DOHH2 (cell line): Measurements from ENCODE around the gene WDR91.

ENCODE experiments used
- EZH2phosphoT487 ChIP-seq: fragments of 200-600 bp; sonication (generic); IDR thresholded peaks from 2 replicates; pipeline ENCODE4 v1.6.1; 2017; ENCODE audit warnings: borderline replicate concordance, mild to moderate bottlenecking, antibody characterized with exemption, low read length, moderate library complexity, mixed read lengths
- TF ChIP-seq, protein P1 (sequence below): fragments of 200-600 bp; sonication (generic); IDR thresholded peaks from one replicate; pipeline ENCODE4 v1.5.1; 2014; ENCODE audit warnings: antibody characterized with exemption, mild to moderate bottlenecking, low read depth, low read length; ENCODE audit not compliant: poor library complexity, severe bottlenecking

DNA sequence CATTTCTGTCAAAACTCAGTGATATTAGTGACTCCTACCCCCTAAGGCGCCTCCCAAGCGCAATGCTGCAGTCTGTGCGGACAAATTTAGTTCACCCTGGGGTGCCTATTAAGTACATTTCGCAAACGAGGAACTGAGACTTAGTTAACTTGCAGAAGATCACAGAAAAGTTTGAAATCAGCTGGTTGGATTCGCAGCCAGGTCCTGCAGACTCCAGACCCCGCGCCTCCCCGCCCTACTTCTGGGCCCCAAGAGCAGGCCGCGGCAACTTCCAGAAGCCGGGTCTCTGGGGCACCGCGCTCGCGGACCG is 41.4 kb downstream of the WDR91 start:
- TF ChIP-seq, protein P1, sequence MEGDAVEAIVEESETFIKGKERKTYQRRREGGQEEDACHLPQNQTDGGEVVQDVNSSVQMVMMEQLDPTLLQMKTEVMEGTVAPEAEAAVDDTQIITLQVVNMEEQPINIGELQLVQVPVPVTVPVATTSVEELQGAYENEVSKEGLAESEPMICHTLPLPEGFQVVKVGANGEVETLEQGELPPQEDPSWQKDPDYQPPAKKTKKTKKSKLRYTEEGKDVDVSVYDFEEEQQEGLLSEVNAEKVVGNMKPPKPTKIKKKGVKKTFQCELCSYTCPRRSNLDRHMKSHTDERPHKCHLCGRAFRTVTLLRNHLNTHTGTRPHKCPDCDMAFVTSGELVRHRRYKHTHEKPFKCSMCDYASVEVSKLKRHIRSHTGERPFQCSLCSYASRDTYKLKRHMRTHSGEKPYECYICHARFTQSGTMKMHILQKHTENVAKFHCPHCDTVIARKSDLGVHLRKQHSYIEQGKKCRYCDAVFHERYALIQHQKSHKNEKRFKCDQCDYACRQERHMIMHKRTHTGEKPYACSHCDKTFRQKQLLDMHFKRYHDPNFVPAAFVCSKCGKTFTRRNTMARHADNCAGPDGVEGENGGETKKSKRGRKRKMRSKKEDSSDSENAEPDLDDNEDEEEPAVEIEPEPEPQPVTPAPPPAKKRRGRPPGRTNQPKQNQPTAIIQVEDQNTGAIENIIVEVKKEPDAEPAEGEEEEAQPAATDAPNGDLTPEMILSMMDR = no peak
- no peak for TF ChIP-seq EZH2phosphoT487
